OCI-LY1 (cell line): ENCODE measurements around the gene MYO1G.

Source experiments
- H2AFZ ChIP-seq: fragments of 200-600 bp; sonication (generic), shearing (Covaris generic); 2 replicates; pipeline ENCODE4 v1.6.0; 2014; ENCODE audit warnings: antibody characterized with exemption, mild to moderate bottlenecking, low read length
- H3F3A ChIP-seq: fragments of 200-600 bp; sonication (generic), shearing (Covaris generic); 2 replicates; pipeline ENCODE4 v1.6.0; 2014; ENCODE audit warnings: mild to moderate bottlenecking, antibody characterized with exemption, low read length, moderate library complexity; ENCODE audit not compliant: insufficient read depth
- H3K27ac ChIP-seq: fragments of 200-600 bp; sonication (generic); 2 replicates; pipeline ENCODE4 v1.5.1; 2014; ENCODE audit warnings: low read length, mixed run types, mild to moderate bottlenecking, low read depth; ENCODE audit not compliant: poor library complexity, severe bottlenecking
- H3K27me3 ChIP-seq: fragments of 200-600 bp; sonication (generic); 2 replicates; pipeline ENCODE4 v1.6.0; 2014; ENCODE audit warnings: antibody characterized with exemption, mild to moderate bottlenecking, low read length, moderate library complexity; ENCODE audit not compliant: insufficient read depth
- H3K36me3 ChIP-seq: fragments of 200-600 bp; sonication (generic); 2 replicates; pipeline ENCODE4 v1.6.1; 2014; ENCODE audit warnings: mild to moderate bottlenecking, antibody characterized with exemption, low read length, moderate library complexity, mixed read lengths; ENCODE audit not compliant: insufficient read depth
- H3K4me1 ChIP-seq: fragments of 200-600 bp; sonication (generic); 2 replicates; pipeline ENCODE4 v1.5.1; 2014; ENCODE audit warnings: mild to moderate bottlenecking, low read length, moderate library complexity; ENCODE audit not compliant: insufficient read depth, severe bottlenecking
- H3K4me2 ChIP-seq: fragments of 200-600 bp; sonication (generic), shearing (Covaris generic); 2 replicates; pipeline ENCODE4 v1.6.1; 2014; ENCODE audit warnings: low read length
- H3K4me3 ChIP-seq: fragments of 200-600 bp; sonication (generic); 2 replicates; pipeline ENCODE4 v1.5.1; 2014; ENCODE audit warnings: low read length, low read depth, mild to moderate bottlenecking, mixed read lengths; ENCODE audit not compliant: poor library complexity, severe bottlenecking
- H3K79me2 ChIP-seq: fragments of 200-600 bp; shearing (Covaris generic); 2 replicates; pipeline ENCODE4 v1.6.1; 2016; ENCODE audit warnings: mixed run types, low read length, mixed read lengths; ENCODE audit not compliant: insufficient read depth
- H3K9ac ChIP-seq: fragments of 200-600 bp; sonication (generic), shearing (Covaris generic); 2 replicates; pipeline ENCODE4 v1.6.1; 2014; ENCODE audit warnings: mild to moderate bottlenecking, low read length, mixed read lengths
- H3K9me2 ChIP-seq: fragments of 200-600 bp; sonication (generic), shearing (Covaris generic); 2 replicates; pipeline ENCODE4 v1.6.1; 2014; ENCODE audit warnings: low read depth, mild to moderate bottlenecking, low read length, mixed read lengths
- H3K9me3 ChIP-seq: fragments of 200-600 bp; shearing (Covaris generic); 2 replicates; pipeline ENCODE4 v1.6.1; 2014; ENCODE audit warnings: low read length, mixed read lengths
- H4K20me1 ChIP-seq: fragments of 200-600 bp; sonication (generic), shearing (Covaris generic); 2 replicates; pipeline ENCODE4 v1.6.0; 2016; ENCODE audit warnings: mild to moderate bottlenecking, low read length; ENCODE audit not compliant: insufficient read depth
- CTCF ChIP-seq: fragments of 200-600 bp; sonication (generic), shearing (Covaris generic); IDR thresholded peaks from 2 replicates; pipeline ENCODE4 v1.5.1; 2017; ENCODE audit warnings: mild to moderate bottlenecking, antibody characterized with exemption, low read length, moderate library complexity, mixed read lengths
- EZH2 ChIP-seq: fragments of 200-600 bp; sonication (generic), shearing (Covaris generic); IDR thresholded peaks from 2 replicates; pipeline ENCODE4 v1.8.0; 2017; ENCODE audit warnings: borderline replicate concordance, mixed run types, mild to moderate bottlenecking, antibody characterized with exemption, low read length, moderate library complexity, mixed read lengths

The MYO1G gene

GRCh38 chr7:44922351-44922694, 56.5 kb downstream of the MYO1G start:
- no peaks in the 10 kb centered on the region for H3K9me2 ChIP-seq
- no peaks in the 10 kb centered on the region for H3K36me3 ChIP-seq
- no peaks in the 10 kb centered on the region for H3F3A ChIP-seq
- 0 out of 2 replicates have a peak, but pooled peaks cover 11% of the 10 kb centered on the region for H3K27me3 ChIP-seq
- no peak overlapping the region for H3K4me3 ChIP-seq
- no peak overlapping the region for H3K27ac ChIP-seq
- H3K9me3 ChIP-seq = no peaks in the 10 kb centered on the region; the same call in 1 of the 2 replicates
- TF ChIP-seq EZH2 = no peak
- no peak for TF ChIP-seq CTCF
- H2AFZ ChIP-seq = no peak overlapping the region
- H3K79me2 ChIP-seq = no peaks in the 10 kb centered on the region
- no peaks in the 10 kb centered on the region for H3K4me1 ChIP-seq
- no peaks in the 10 kb centered on the region for H4K20me1 ChIP-seq
- H3K9ac ChIP-seq = no peak overlapping the region
- H3K4me2 ChIP-seq = no peak overlapping the region

- TF ChIP-seq CTCF (peak; percentile 96), EZH2 (no peak)
- Histone ChIP-seq H4K20me1 (no peaks in the 10 kb centered on the region), H3K4me1 (no peaks in the 10 kb centered on the region), H3K4me3 (no peak overlapping the region), H3F3A (no peaks in the 10 kb centered on the region), H3K9me2 (no peaks in the 10 kb centered on the region), H3K9ac (no peak overlapping the region), H2AFZ (no peak overlapping the region), H3K27me3 (0 out of 2 replicates have a peak, but pooled peaks cover 9% of the 10 kb centered on the region), H3K9me3 (no peaks in the 10 kb centered on the region; the same call in 1 of the 2 replicates), H3K36me3 (no peaks in the 10 kb centered on the region), H3K79me2 (no peaks in the 10 kb centered on the region), H3K27ac (no peak overlapping the region), H3K4me2 (no peak overlapping the region)
Observed at GRCh38 chr7:44921607-44922350, 57.0 kb downstream of the MYO1G start.

- H3K27me3 ChIP-seq = no peaks in the 10 kb centered on the region
- H3K4me2 ChIP-seq = no peak overlapping the region
- TF ChIP-seq CTCF = no peak
- no peak for TF ChIP-seq EZH2
- H3K9me2 ChIP-seq = no peaks in the 10 kb centered on the region
- H3K36me3 ChIP-seq = no peaks in the 10 kb centered on the region
- no peaks in the 10 kb centered on the region for H4K20me1 ChIP-seq
- H3K27ac ChIP-seq = no peak overlapping the region
- H3K9ac ChIP-seq = no peak overlapping the region
- no peaks in the 10 kb centered on the region for H3K4me1 ChIP-seq
- no peaks in the 10 kb centered on the region; the same call in 1 of the 2 replicates for H3K9me3 ChIP-seq
- no peaks in the 10 kb centered on the region for H3K79me2 ChIP-seq
- no peak overlapping the region for H3K4me3 ChIP-seq
- H2AFZ ChIP-seq = no peak overlapping the region
- no peaks in the 10 kb centered on the region for H3F3A ChIP-seq
Observed at GRCh38 chr7:44920119-44920518, 58.7 kb downstream of the MYO1G start.
